ENCODE data around the gene RGL2. TPM values are rescaled to one million over a fixed set of nuclear protein-coding genes. Genes with fewer than 3 reads are reported as not detected.

The RGL2 gene
- total and polyA plus RNA-seq, 2 of the 13 experiments (the other 11 are each of a cell fraction or from before 2014, with no cell fraction given) = 22.9 to 47.4 TPM

- TF ChIP-seq HOMEZ (CRISPR knock-in tag; IDR thresholded peaks at IDR 0.05; ENCODE audit: low read depth) (peak; percentile 28; the same call in 1 of the 2 replicates), CEBPZ (IDR thresholded peaks at IDR 0.05; ENCODE audit: low read length) (no peak), ZNF775 (CRISPR knock-in tag; IDR thresholded peaks at IDR 0.05; ENCODE audit: borderline replicate concordance) (no peak; the same call in 1 of the 2 replicates), PTBP1 (IDR thresholded peaks at IDR 0.05; ENCODE audit: low read depth, low read length, poor library complexity, severe bottlenecking) (peak; percentile 79), GMEB1 (CRISPR knock-in tag; IDR thresholded peaks at IDR 0.05; ENCODE audit: borderline replicate concordance) (peak; percentile 63; the same call in 1 of the 2 replicates), ESRRA (CRISPR knock-in tag; IDR thresholded peaks at IDR 0.05; ENCODE audit: low read depth) (peak; percentile 65; the same call in 1 of the 2 replicates), GABPB1 (CRISPR knock-in tag; IDR thresholded peaks at IDR 0.05) (peak; percentile 95), ZNF205 (CRISPR knock-in tag; IDR thresholded peaks at IDR 0.05) (peak; percentile 79; the same call in 1 of the 2 replicates), ZNF7 (CRISPR knock-in tag; IDR thresholded peaks at IDR 0.05) (no peak), ZUFSP (CRISPR knock-in tag; IDR thresholded peaks at IDR 0.05; ENCODE audit: borderline replicate concordance) (no peak), RAD21 (CRISPR knock-in tag; IDR thresholded peaks at IDR 0.05) (peak; percentile 74), ELF4 (CRISPR knock-in tag; IDR thresholded peaks at IDR 0.05; ENCODE audit: borderline replicate concordance) (peak; percentile 90), NR2F6 (IDR thresholded peaks at IDR 0.05) (no peak), NR2F6 (CRISPR knock-in tag; IDR thresholded peaks at IDR 0.05) (peak; percentile 35; the same call in 1 of the 2 replicates), ZBTB37 (CRISPR knock-in tag; IDR thresholded peaks at IDR 0.05) (peak; percentile 60; the same call in 1 of the 2 replicates), ZNF335 (CRISPR knock-in tag; IDR thresholded peaks at IDR 0.05) (no peak; the same call in 1 of the 2 replicates), ZNF44 (CRISPR knock-in tag; IDR thresholded peaks at IDR 0.05) (peak; percentile 21; the same call in 1 of the 2 replicates), ZNF350 (CRISPR knock-in tag; IDR thresholded peaks at IDR 0.05; ENCODE audit: borderline replicate concordance, low read depth) (peak; percentile 96; the same call in 1 of the 2 replicates), POLR2G (IDR thresholded peaks at IDR 0.05; ENCODE audit: low read depth, low read length) (peak; percentile 99), ZNF256 (CRISPR knock-in tag; conservative IDR thresholded peaks at IDR 0.05) (no peak; the same call in 1 of the 2 replicates)
Measured at GRCh38 chr6:33299237-33299944, 649 bp upstream of the RGL2 start (continued).

Data from HepG2 (cell line).